ENCODE data around the gene NAA80.

The NAA80 gene

DNA sequence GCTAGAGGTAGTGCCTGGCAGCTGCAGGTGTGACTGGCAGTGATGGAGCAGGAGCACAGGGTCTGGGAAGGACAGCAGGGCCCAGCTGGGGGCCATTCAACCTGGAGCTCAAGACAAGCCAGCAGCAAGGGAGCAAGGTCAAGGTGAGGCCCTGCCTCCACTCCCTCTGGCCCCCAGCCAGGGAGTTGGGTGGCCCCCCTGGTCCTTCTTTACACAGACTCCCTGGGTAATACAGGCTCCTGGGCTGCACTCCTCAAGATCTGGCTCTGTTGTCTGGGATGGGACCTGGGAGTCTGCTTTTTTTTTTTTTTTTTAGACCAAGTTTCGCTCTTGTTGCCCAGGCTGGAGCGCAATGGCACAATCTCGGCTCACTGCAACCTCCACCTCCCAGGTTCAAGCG, 48.7 kb downstream of the NAA80 start:
- TF ChIP-seq, protein P1, sequence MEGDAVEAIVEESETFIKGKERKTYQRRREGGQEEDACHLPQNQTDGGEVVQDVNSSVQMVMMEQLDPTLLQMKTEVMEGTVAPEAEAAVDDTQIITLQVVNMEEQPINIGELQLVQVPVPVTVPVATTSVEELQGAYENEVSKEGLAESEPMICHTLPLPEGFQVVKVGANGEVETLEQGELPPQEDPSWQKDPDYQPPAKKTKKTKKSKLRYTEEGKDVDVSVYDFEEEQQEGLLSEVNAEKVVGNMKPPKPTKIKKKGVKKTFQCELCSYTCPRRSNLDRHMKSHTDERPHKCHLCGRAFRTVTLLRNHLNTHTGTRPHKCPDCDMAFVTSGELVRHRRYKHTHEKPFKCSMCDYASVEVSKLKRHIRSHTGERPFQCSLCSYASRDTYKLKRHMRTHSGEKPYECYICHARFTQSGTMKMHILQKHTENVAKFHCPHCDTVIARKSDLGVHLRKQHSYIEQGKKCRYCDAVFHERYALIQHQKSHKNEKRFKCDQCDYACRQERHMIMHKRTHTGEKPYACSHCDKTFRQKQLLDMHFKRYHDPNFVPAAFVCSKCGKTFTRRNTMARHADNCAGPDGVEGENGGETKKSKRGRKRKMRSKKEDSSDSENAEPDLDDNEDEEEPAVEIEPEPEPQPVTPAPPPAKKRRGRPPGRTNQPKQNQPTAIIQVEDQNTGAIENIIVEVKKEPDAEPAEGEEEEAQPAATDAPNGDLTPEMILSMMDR (IDR thresholded peaks at IDR 0.05; ENCODE audit: borderline replicate concordance, insufficient read depth, low read depth, low read length) = no peak

DNA sequence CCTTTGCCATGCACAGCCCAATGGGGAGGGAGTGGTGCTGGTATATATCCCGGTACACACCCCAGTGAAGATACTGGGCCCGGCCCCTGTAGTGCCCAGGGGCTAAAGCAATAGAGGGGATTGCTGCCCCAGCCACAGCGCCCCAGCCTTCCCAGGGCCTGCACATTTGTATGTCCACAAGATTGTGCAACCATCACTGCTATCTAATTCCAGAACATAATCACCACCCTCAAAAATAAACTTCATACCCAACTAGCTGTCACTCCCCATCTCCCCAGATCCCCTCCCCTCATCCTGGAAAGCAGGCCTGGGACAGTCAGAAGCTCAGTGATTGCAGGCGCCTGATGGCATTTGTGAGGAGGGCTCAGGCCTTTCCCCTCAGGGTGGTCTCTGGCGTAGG, 49.7 kb downstream of the NAA80 start:
- TF ChIP-seq, protein P1 (IDR thresholded peaks at IDR 0.05; ENCODE audit: borderline replicate concordance, insufficient read depth, low read depth, low read length) = no peak
- H3K4me3 ChIP-seq (ENCODE audit: low read depth, low read length) = no peak overlapping the region

More for the DNA sequence above, 48.7 kb downstream of the NAA80 start:
- H3K4me3 ChIP-seq (ENCODE audit: low read depth, low read length) = no peak overlapping the region

DNA sequence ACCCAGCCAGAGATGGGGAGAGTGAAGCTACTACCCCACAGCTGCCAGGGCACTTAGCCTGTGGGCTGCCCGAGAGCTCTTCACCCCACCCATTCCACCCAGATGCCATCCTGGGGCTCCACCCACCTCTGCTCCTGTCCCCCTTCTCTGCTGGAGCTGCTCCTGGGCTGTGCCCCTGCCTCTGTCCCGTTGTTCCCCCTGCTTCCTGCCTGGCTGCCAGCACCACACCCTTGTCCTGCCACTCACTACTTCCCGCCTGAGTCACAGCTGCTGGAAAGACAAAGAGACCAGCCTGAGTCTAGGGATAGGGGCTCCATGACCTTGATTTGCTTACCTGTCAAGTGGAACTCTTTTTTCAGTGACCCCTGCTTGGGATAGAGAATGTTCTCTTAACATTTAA, 50.8 kb downstream of the NAA80 start:
- no peak overlapping the region for H3K4me3 ChIP-seq (ENCODE audit: low read depth, low read length)
- TF ChIP-seq, protein P1 (IDR thresholded peaks at IDR 0.05; ENCODE audit: borderline replicate concordance, insufficient read depth, low read depth, low read length) = no peak

DNA sequence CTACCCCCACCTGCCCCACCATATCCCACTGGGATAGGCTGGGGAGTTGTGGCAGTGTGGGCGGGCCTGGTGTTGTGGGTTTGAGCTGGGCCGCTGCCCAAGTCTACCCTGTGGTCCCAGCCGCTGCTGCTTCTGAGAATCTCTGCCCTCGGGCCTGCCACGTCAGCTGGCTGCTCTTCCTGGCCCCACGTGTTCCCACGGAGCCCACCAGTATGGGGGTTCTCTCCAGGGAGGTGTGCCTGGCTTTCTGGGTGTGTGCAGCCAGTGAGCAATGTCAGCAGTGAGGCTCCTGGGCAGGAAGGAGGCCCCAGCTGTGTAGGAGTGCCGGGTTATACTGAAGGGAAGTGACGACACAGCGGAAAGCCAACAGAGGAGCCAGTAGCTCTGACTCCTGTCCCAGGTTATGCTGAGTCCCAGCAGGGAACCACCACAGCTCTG, 52.7 kb downstream of the NAA80 start:
- peak overlapping the region; percentile 59 for H3K4me3 ChIP-seq (ENCODE audit: low read depth, low read length)
- TF ChIP-seq, protein P1 (IDR thresholded peaks at IDR 0.05; ENCODE audit: borderline replicate concordance, insufficient read depth, low read depth, low read length) = no peak

Data from GM12875 (cell line).